ENCODE measurements around the gene SLAIN2. TPM values are rescaled to one million over a fixed set of nuclear protein-coding genes. Genes with fewer than 3 reads are reported as not detected.

Gene SLAIN2
- 71.3 and 97.4 TPM in 2 replicates for total RNA-seq

DNA sequence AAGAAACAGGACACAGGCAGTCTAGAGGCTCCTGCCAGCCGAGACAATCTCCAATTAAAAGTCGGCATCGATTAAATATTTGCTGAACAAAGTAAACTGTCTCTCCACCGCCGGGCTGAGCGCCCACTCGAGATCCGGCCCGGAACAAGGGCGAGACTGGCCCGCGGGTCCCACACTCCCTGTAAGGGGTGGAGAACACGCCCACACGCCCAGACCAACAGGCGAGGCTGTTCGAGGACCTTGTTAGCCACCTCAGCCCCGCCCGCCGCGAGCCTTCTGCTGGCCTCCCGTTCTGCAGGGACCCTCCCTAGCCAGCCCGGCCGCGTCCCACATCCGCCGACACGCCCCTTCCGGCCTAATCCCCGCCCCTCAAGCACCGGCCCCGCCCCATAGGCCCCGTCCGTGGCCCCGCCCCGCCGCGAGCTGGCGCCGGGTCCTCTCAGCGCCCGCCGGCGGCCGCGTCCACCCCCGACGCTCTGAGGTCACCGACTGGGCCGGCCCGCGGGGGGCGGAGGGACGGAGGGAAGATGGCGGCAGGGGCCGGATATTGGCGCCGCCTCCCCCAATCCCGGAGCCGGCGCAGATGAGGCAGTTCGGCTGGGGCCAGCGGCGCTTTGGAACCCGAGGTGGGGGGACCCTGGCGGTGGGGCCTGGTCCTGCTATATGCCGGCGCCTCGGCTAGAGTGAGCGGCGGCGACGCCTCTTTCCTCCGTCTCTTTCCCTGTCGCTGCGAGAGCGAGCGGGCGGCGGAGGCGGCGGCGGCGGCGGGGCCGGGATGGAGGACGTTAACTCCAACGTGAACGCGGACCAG lies at the start of gene SLAIN2:
SLAIN2 (plus strand) TSS at position 565 of the 811 bp plus-strand sequence; CDS start at position 776, 211 bp downstream.

Other genes with a start within 250 kb of the SLAIN2 start
- 0.32 and 1.6 TPM in 2 replicates for gene TXK, start 207.3 kb upstream of the SLAIN2 start, total RNA-seq
- 1.6 and 2.4 TPM in 2 replicates for gene TEC, start 71.7 kb upstream of the SLAIN2 start, total RNA-seq
- gene SLC10A4, start 141.8 kb downstream of the SLAIN2 start, total RNA-seq, result not detected in 2 replicates
- not detected in 2 replicates for gene ZAR1, start 148.7 kb downstream of the SLAIN2 start, total RNA-seq